Stimulated activated CD8-positive, alpha-beta memory T cell treated with anti-CD3 and anti-CD28 coated beads, Interleukin-12 subunit alpha, Interleukin-12 subunit beta, amount 100 ng/mL, for 24 hours (primary cell): ENCODE results near the gene PRKN.
"Not testable (repeated sequence)": the region's sequence is repeated elsewhere in the genome, so short reads cannot be mapped to it uniquely, and the experiment has no call there.

Experiments used
- DNase-seq: peaks from one replicate; pipeline ENCODE4 v3.0.0-alpha.2; 2020; ENCODE audit errors: extremely low read depth

Gene PRKN

DNA sequence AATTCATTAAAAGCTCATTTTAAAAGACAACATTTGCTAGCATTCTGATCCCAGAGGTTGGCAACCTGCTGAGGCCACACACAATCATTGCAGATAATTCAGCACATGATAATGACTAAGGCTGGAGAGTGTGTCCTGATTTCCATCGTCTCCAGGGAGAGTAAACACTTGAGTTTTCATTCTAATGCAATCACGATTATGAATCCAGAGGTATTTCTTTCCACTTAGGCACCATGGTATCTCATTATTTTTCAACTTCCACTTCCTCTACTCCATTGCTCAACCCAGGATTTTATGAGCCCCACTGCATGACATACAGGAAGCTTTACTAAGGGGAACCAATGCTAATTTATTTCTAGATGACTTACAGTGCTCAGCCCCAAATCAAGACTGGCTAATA lies 1179.9 kb downstream of the PRKN start:
- DNase-seq, result no peak

DNA sequence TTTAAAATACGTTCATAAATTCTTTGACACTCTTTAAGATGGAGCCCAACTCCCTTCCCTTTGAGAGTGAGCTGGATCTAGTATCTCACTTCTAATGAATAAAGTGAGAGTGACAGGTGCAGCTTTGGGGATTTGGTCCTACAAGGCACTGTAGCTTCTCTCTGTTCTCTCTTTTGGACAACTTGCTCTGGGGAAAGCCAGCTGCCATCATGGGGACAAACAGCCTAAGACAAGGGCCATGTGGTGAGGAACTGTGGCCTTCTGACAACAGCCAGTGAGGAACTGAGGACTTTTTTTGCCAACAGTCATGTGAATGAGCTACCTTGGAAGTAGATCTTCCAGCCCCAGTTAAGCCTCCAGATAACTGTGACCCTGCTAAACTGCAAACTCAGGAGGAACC lies 1180.9 kb downstream of the PRKN start:
- no peak for DNase-seq

- DNase-seq, result no peak
Measured at GRCh38 chr6:161545741-161546140, 1181.8 kb downstream of the PRKN start.

DNA sequence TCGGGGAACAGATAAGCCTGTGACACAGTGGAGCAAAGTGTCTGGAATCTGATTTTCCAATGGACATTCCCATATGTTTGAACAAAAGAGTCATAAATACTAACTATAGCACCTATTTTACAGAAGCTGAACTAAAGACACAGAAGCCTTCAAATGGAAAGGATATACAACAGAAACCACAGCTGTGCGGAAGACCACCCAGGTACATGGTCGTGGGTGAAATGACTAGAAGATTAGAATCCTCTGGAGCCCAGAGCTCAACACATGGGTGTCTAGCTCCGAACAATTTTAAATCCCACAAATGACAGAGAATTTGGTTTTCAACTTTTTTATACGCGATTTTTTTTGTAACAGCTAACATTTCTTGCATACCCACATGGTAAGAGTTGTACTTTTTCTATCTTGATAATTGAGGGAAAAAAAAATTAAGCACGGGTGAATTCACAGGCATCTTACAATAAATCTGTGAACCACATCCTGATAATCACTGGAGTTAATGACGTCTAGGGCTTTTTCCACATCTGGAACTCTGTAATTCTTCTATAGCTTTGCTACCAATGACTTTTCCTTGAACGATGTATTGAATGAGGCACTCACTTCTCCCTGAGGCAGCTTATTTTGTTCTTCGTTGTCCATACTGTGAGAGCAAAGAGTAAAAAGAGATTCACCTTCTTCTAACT lies 1182.6 kb downstream of the PRKN start:
- no peak for DNase-seq

DNA sequence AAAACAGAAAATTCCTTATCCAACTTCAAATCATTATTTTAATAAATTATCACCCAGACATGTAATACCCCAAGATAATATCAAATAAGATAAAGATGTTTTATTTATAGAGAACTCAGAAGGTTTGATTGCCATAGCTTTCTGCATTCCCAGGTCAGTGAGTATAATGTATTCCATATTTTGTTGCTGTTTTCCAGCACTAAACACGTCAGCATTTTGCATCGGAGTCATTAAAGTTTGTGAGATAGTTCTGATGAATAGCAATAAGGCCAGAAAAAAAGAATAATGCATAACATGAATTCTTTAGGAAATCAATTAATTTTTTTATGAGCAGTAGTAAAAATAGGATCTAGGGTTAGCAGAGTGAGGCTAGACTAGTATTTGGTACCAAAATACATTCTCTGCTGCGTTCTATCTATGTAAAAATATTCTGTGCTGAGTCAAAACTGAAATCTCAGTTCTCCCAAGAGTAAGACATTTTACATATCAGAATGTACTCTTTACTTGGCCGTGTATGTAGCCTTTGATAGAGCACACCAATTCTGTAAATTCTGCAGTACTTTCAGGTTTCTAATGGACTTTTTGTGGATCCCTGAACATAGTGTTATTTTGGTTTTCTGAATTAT lies 1183.8 kb downstream of the PRKN start:
- no peak for DNase-seq

- no peak for DNase-seq
Measured at GRCh38 chr6:161542346-161542980, 1185.1 kb downstream of the PRKN start.

GRCh38 chr6:161540532-161540931 lies 1187.0 kb downstream of the PRKN start:
- no peak for DNase-seq

- DNase-seq, result no peak
Measured at GRCh38 chr6:161536224-161536630, 1191.3 kb downstream of the PRKN start.

GRCh38 chr6:161534264-161534873 lies 1193.2 kb downstream of the PRKN start:
- DNase-seq, result no peak

DNA sequence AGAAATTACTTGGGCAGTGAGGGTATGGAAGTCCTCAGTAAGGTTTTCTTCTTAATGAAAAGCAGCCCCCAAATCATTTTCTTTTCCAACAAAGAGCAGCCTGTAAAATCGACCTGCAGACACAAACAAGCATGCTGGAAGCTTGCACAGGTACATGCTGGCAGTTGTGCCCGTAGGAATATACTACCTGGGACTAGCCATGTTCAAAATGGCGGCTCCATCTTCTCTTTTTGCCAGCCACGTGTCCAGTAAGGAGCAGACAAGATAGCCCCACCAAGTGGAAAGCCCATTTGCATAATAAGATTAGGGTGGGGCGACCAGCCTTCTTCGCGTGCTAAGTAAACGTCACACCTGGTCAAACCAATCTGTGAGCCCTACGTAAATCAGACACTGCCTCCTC lies 1194.3 kb downstream of the PRKN start:
- no peak for DNase-seq

- DNase-seq, result no peak
Measured at GRCh38 chr6:161532536-161532935, 1195.0 kb downstream of the PRKN start.

GRCh38 chr6:161526794-161527193 lies 1200.8 kb downstream of the PRKN start:
- DNase-seq, result no peak

DNA sequence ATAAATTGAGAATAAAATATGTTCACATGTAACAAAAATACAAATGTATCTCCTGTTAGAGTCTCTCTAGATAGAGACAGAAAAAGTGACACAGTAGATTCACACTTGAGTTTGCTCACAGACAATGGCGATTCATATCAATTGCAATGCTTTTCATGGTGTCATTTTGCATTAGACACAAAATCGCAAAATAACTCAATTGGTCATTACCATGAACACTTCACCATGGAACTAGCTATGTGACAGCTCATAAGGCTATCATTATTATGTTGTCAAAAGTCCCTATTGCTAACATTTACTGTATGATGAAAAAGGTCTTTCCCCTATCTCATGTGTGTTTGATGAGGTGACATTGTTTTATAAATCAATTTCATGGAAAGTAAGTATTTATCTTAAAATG lies 1204.2 kb downstream of the PRKN start:
- DNase-seq, result no peak

DNA sequence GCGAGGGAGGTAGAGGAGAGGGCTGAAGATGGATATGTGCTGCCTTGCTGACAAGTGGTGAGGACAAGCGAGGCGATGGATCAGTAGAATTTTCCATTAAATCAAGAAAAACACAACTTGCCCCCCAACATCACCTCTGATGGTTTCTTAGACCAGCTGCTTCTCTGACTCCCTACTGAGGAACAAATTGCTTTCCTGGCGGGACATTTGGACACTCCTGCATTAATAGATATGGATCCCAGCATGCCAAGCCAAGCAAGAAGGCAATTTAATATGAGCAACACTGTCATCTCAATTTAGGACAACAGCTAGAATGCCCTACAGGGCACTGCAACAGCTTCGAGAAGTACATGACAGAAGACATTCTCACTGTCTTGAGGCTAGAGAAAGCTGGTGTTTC lies 1205.3 kb downstream of the PRKN start:
- DNase-seq, result no peak

DNA sequence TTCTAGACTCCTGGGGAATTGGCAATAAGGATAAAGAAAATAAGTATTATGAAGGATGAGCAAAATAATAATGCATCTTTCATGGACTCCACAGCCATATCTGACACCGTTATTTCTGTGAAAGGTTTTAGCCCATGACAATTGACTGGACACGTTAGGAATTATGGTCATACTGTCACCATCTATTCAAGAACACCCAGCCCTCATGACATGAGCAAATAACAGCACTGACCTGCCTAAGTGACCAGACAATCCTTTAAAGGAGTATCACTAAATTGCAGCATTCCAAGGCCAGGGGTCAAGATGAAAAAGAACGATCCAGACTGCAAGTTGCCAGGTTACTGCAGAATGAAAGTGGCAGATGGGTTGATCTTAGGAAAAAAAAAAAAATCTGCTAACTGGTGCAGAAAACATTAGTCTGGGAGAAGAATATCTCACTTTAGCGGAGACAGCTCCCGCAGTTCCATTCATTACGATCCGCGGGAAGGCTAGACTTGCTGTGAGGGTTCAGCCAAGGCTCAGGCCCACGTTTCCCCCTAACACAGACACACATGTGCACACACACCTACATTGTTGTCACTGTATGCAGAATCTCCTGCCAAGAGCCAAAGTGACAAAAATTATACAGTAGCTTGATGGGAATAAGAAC lies 1216.0 kb downstream of the PRKN start:
- DNase-seq, result no peak

DNA sequence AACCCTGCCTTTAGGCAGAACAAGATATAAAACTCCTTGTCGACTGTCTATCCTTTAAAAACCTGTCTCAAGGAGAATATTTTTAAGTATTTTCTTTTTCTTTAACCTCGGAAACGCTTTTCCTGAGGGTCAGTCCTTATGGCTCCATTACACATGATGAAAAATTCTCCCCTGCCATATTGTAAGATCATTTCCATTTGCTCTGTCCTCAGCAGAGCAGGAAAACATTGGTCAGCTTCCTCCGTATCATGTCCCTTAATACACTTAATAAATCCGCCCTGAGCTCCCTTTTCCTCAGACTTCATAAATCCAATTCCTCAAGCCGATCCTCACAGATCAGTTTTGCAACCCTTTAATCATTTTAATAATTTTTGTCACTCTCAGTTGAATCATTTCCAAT lies 1219.2 kb downstream of the PRKN start:
- no peak for DNase-seq

GRCh38 chr6:161507375-161507774 lies 1220.2 kb downstream of the PRKN start:
- DNase-seq, result no peak

- DNase-seq, result no peak
Measured at GRCh38 chr6:161503570-161503969, 1224.0 kb downstream of the PRKN start.

- no peak for DNase-seq
Measured at GRCh38 chr6:161498881-161499280, 1228.7 kb downstream of the PRKN start.

GRCh38 chr6:161498359-161498758 lies 1229.2 kb downstream of the PRKN start:
- no peak for DNase-seq

DNA sequence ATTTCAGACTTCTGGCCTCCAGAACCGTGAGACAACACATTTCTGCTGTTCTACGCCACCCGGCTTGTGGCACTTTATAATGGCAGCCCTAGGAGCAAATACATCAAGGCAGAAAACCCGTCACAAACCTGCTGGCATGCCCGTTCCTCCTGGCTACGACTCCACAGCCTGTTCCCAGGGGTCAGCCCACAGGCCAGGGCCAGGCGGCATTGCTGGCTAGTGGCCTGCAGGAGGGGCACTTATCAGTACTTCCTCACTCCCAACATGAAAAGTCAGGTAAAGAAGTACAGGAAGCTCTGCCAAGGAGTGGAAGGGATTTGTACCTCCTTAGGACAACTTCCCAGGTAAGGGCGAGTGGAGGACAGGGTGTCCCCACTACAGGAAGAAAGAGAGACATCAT lies 1230.6 kb downstream of the PRKN start:
- DNase-seq, result no peak

DNA sequence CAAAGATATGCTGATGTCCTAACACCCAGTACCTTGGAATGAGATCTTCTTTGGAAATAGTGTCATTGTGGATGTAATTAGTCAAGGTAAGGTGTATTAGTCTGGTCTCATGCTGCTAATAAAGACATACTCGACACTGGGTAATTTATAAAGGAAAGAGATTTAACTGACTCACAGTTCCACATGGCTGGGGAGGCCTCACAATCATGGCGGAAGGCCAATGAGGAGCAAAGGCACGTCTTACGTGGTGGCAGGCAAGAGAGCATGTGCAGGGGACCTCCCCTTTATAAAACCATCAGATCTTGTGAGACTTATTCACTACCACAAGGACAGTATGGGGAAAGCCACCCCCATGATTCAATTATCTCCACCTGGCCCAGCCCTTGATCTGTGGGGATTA lies 1231.3 kb downstream of the PRKN start:
- not testable (repeated sequence) for DNase-seq
